Ureter (tissue), 1 donor: ENCODE results near the gene PLAAT3. TPM values are rescaled to one million over a fixed set of nuclear protein-coding genes. Genes with fewer than 3 reads are reported as not detected.
"Not testable (repeated sequence)": the region's sequence is repeated elsewhere in the genome, so short reads cannot be mapped to it uniquely, and the experiment has no call there.

Source experiments
- DNase-seq: peaks from one replicate; pipeline ENCODE4 v3.0.0-alpha.2; 2020; ENCODE audit warnings: low spot score
- total RNA-seq: library from RNA; stranded (reverse); gene quantifications from one replicate; pipeline ENCODE4 v1.2.4, GENCODE V29; 2023
- donor health status: DM: yes; HTN: yes; CAD: no.

PLAAT3 gene
- 26.6 TPM for total RNA-seq

DNA sequence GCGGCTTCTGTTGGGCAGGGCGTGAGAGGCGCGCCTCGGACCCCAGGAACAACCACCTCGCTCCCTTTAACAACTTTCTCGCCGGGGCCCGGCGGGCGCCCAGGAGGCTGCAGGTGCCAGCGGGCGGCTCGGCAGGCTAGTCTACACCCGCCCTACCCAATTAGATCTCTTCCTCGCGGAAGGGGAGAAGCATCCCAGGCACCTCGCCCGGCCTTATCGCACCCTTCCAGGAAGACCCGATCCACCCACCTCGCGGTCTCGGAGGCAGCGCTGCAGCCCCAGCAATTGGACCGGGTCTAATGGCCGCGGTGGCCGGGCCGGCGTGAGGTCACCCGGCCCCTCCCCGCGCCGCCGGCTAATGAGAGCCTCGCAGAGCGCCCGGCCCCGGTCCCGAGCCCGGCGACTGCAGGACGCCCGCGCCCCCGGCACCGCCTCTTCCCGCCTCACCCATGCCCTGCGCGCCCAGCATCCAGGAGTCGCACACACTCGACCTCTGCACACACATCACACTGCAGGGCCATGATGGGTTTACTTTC is at the start of gene PLAAT3:
TSS of gene PLAAT3 (minus strand) at position 298 of the 536 bp plus-strand sequence. CDS start 419 bp downstream, outside the sequence.
- DNase-seq = peak; percentile 71

DNA sequence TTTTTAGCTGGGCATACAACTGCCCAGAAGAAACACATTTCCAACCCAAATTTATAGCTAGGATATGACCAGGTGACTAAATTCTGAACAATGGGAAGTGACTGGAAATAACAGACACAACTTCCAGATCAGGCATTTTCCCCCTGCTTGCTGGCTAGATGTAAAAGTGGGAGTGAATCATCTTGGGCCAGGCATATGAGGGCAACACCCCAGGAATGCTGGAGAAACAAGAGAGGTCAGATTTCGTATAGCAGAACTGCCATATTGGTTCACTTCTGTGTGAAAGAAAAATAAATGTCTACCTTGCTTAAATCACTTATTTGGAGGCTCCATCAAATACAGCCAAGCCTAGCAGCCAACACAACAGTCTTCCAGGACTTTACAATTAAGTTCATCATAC is 49.6 kb upstream of the PLAAT3 start:
- DNase-seq = no peak

DNA sequence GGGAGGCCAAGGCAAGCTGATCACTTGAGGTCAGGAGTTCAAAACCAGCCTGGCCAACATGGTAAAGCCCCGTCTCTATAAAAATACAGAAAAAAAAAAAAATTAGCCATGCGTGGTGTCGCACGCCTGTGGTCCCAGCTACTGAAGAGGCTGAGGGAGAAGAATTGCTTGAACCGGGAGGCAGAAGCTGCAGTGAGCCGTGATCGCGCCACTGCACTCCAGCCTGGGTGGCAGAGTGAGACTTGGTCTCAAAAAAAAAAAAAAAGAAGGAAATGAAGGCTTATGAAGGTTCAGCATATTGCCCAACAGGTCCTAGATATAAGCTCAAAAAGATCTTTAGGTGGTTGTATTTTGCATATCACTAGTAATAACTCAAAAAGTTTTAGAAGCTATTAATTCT is 46.7 kb upstream of the PLAAT3 start:
- no peak for DNase-seq

DNA sequence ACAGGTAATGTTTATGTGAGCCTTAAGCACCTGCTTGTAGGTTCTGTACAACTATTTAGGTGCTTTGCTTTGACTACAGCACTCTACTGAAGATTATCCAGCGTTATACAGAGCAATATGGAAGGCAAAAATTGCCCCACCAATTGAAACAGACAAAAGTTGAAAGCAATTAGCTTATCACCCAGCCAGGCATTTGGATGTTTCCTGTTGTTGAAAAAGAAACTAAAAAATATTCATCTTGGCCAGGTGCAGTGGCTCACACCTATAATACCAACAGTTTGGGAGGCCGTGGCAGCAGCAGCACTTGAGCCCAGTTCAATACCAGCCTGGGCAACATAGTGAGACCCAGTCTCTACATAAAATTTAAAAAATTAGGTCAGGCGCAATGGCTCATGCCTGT is 38.4 kb upstream of the PLAAT3 start:
- DNase-seq = no peak

DNA sequence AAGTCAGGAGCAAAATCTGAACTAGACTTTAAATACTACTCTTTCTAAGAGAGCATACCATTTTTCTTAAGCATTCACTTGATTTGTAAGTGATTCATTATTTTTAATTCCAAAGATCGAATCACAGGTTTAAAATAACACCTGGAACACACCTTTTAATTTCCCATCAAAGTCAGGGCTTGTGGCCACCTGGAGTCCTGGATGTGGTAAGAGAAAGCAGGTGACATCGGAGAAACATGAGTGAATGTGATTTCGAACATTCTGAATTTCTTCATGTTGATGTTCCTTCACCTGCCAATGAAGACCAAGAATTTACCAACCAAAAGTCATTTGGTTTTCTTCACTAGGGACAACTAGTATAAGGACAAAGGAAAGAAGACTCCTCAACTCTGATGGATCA is 29.0 kb upstream of the PLAAT3 start:
- DNase-seq = no peak

DNA sequence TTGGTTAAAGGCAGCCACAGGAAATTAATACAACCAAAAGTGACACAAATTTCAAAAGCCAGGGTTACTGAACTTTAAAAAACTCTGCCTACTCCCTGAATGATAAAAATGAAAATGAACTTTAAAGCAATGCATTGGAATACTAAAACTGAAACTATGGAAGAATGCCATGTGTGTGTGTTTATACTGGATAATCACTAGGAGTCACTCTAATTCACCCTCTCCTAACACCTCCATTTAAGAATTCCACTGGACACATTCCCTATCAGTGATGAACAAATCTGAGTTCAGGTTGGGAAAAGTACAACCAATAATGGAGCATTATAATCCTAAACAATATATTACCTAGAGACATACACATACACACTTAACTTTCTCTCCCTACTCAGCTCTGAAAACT is 27.5 kb upstream of the PLAAT3 start:
- DNase-seq = no peak

DNA sequence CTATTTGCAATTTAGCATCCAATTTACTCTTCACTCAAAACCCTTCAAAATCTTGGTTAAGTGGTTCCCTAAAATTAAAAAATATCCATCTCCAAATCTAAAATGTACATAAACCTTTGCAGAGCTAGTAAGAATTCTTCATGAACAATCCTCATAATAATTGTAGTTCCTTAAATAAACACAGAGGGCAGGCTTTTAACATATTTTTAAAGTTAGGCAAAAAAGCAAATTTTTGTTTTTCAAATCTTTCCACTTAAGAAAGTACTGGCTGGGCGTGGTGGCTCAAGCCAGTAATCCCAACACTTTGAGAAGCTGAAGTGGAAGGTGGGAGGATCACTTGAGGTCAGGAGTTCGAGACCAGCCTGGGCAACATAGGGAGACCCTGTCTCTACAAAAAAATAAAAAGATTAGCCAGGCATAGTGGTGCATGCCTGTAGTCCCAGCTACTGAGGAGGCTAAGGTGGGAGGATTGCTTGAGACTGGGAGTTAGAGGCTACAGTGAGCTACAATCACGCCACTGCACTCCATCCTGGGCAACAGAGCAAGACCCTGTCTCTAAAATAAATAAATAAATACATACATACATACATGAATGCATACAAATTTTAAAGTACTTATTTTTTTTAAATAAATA is 25.1 kb upstream of the PLAAT3 start:
- DNase-seq = no peak

DNA sequence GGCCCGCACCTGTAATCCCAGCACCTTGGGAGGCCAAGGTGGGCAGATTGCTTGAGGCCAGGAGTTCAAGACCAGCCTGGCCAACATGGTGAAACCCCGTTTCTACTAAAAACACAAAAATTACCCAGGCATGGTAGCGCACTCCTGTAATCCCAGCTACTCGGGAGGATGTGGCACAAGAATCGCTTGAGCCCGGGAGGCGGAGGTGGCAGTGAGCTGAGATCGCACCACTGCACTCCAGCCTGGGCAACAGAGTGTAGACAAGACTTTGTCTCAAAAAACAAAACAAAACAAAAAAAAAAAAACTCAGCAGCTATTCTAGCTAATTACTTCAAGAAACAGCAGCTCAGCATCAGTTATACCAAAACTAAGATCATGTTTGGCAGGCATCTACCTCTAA is 24.2 kb upstream of the PLAAT3 start:
- not testable (repeated sequence) for DNase-seq

DNA sequence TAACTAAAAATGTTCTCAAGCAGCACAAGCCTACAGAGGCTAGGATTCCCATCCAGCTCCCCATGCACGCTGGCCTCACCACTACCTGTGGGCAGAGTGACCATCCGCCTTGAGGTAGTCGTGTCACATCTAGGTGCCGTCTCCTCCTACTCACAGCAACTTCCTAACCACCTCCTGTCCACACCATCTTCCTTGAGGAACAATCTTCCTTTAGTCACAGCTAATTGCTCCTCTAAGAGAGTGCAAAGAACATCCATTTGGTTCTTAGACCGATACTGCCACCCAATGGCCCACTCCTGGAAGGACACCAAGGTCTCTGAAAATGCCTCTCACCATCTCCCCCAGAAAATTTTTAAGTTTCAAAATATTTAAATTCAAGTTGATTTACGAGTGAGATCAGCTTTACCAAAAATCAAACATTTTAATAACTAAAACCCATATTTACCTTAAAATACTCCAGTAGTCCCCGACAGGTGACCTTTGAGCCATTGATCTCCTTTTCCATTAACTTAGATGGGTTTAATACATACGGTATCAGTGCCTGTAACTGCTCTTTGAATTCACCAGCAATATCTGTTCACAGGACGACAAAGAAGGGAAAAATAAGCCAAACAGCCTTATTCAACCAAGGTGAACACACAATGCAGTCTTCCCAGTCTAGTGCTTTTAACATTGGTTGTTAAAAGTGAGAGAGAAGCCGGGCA is 21.7 kb upstream of the PLAAT3 start:
- DNase-seq = peak; percentile 66

DNA sequence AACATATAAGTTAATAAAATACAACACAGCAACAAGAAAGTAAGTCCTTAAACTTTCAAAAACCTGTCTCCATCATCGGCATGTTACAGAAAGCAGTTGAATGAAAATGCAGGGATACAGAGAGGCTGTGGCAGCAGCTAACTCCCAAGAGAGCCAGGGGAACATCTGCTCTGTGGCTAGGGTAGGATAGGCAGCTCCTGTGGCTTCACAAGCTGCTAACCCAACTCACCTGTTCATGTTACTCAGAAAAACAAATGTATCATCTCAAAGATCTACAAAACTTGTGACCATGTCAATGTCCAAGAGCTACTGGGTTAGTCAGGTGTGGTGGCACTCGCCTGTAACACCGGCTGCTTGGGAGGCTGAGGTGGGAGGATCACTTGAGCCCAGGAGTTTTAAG is 15.2 kb upstream of the PLAAT3 start:
- DNase-seq = no peak

DNA sequence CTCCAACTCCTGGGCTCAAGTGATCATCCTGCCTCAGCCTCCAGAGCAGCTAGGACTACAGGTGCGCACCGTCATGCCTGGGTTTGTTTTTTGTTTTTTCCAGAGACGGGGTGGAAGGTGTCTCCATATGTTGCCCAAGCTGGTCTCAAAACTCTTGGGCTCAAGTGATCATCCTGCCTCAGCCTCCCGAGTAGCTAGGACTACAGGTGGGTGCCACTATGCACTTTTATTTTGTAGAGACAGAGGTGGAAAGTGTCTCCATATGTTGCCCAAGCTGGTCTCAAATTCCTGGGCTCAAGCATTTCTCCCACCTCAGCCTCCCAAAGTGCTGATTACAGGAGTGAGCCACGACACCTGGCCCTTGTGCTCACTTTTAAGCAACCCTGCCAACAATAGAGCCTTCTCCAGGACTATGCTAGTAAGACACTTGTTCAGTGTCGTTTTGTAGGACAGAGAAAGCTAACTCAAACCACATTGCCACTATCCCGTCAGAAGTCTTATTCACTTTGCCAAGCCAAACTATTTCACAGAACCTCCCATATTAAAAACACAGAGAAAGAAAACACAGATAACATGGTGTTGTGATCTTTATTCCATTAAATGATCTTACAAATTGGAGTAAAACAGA is 9.4 kb upstream of the PLAAT3 start:
- no peak for DNase-seq

DNA sequence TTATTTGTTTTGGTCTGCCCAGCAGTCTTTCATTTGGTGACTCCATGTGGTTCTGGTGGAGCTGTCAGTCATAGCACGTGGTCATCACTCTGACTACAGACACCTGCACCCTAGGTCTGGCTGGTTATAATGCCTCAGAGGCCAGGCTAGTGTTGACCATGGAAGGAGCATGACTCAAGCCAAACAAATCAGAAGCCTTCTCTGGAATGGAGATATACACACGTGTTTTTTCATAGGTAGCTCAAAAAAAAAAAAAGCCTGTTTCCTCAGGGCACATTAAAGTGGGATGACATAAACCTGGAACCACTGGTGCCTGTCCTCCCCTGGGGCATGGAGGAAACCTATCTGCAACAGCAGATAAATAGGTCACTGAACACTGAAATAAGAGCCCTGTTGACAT is 8.1 kb upstream of the PLAAT3 start:
- DNase-seq = no peak

DNA sequence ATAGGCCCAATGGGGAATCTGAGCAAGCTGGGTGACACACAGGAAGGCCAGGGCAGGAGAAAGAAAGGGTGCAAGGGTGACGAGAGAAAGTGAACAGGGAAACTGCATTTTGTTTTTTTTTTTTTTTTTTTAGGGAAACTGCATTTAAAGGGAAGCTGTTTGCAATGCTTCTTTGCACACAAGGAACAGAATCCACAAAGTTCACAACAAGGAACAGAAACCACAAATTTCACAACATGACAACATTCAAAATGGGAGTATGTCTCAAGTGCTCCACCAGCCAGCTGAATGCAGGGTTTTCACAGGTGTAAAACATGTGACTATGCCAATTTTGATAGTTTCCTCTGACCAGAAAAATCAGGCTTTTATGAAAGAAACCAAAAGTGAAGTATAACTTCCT is 6.8 kb upstream of the PLAAT3 start:
- no peak for DNase-seq

DNA sequence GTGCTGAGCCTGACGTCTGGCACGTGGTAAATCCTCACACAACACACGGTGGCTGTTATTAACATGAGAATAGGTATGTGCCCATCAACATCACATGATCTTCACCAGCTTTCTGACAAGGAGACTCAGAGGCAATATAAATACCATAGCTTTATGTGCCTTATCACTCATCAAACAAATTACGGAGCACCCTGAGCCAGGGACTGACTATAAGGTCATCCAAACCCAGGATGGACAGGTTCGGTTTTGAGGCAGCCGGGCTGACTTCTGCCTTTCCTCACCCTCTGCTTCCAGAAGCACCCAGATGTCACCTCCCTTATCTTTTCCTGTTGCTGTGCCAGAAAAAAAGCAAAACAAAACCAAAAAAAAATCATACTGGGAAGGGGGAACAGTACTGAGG is 5.7 kb upstream of the PLAAT3 start:
- no peak for DNase-seq

DNA sequence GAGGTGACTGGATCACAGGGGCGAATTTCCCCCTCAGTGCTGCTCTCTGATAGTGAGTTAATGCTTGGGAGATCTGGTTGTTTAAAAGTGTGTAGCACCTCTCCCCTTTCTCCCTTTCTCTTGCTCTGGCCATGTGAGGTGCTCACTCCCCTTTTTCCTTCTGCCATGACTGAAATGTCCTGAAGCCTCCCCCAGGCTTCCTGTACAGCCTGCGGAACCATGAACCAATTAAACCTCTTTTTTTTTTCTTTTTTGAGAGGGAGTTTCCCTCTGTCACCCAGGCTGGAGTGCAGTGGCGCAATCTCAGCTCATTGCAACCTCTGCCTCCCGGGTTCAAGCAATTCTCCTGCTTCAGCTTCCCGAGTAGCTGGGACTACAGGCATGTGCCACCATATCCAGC is 3.5 kb upstream of the PLAAT3 start:
- not testable (repeated sequence) for DNase-seq

DNA sequence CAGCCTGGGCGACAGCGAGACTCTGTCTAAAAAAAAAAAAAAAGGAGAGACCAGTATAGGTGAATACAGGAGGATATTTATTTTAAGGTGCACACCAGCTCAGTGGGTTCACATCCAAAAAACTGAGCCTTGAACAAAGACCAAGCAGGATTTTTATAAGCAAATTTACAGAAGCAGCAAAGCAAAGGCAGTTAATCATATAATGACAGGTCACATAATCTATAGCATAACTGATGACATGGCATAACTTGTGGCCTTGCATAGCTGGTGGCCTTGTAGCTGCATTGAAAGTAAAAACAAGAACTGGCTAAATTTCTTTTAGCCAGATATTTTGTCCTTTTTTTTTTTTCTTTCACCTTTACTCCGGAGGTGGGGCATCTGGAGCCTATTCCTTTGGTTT is 2.7 kb upstream of the PLAAT3 start:
- no peak for DNase-seq

DNA sequence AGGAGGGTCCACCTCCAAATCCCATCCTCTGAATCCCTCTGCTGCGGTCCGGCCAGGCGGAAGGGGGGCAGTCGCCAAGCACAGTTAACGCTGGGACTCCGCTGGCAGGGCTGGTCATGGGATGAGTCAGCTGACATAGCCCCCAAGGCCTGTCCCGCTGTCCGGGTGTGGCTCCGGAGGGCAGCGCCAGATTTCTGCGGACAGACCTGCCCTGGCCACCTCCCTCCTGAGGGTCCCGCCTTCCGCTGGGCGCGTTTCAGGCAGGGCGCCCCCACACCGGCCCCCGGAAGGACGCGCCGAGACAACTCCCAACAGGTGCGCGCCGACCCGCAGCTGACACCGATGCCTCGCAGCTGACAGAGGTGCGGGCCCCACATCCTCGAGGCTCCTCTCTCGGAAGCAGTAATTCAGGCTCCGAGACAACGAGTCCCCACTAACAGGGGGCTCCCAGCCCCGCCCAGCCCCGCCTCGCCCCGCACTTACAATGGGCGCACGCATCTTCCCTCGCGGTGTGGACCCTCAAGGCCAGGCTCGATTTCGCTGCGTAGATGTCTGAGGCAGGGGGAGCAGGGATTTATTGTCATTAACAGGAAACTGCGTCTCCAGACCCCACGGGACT is 607 bp downstream of the PLAAT3 start:
- DNase-seq = peak; percentile 47

DNA sequence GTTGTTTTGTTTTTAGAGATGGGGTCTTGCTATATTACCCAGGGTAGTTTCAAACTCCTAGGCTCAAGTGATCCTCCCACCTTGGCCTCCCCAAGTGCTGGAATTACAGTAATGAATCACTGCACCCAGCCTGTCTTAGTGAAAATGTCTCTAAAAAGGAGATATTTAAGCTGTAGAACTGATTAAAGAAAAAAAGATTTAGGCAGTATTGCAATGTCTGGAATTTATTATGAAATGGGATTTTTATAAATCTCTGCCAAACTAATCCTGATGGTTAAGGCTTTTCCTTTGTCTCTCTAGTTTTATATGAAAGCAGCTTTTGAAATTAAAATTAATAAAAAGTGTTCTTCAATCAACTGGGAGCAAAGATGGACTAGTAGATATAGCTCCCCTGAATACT is 2.1 kb downstream of the PLAAT3 start:
- DNase-seq = no peak

DNA sequence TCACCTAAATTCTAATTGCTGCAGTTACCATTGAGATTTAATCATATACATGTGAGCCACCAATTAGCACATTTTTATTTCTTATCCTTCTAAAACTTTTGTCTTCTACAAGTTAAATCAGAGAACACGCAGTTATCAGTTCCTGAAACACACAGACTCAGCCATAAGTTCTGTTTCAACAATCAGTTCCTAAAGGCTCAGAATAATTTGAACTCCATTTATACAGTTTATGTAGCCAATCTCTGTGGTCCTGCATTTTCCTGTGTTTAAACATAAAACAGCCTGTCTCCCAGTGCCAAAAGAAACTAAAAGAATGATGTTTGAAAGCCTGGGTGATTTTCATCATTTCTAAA is 2.9 kb downstream of the PLAAT3 start:
- no peak for DNase-seq

DNA sequence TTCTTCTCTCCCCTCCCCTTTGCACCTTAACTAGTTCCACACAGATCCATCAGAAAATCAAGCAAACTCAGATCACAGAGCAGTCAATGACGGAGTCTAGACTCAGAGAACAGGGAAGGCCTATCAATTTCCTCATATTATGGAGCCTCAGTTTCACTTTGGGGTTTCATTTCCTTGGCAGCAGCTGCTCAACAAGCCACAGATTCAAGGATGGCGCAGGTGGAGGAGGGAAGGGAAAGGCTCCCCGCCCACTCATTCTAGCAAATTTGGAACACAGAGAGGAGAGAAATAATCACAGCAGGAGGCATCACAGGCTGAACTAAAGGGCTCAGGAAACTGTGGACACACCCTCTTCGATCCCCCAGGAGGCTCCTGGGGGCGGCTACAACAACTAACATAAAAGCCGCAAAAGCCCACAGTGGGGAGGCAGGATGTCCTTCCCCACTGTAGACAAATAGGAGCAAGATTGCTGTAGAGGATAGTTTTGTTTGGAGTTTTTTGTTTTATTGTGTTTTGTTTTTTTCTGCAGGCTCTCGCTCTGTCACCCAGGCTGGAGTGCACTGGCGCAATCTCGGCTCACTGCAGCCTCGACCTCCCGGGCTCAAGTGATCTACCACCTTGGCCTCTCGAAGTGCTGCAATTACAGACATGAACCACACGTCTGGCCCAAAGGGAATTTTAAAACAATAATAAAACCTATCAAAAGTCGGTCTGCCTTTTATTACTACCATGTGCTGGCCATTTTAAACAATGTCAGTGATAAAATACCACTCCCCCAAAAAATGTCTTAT is 3.4 kb downstream of the PLAAT3 start:
- DNase-seq = peak; percentile 20

DNA sequence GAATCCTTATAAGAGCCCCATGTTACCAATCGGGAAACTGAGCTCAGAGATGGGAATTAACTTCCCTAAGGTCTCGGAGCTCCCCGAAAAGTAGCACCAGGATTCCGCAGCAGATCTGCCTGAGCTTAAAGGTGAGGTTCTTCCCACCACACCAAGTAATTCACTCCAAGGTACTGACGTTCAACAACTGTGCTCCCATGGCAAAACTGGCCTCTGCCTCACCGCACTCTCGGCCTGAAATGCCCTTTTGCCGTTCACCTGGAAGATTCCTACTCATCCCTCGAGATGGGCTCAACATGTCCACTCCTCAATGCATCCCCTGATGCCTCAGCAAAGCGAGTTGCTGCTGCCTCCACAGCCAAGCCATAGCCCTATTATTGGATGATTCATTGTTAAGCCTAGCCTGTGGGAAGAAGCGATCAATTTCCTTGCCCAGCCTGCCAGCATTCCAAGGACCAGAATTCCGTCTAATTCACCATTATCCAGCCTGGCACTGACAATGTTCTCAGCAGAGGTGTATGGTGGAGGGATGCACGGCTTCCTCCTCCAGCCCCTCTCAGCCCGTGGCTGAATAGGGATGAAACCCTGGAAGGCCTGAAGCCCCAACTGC is 4.2 kb downstream of the PLAAT3 start:
- DNase-seq = no peak
